ENCODE measurements around the gene RBSN.

Gene RBSN

GRCh38 chr3:15041950-15042349 is 57.0 kb downstream of the RBSN start:
- no peak for TF ChIP-seq CTCF (IDR thresholded peaks at IDR 0.05; ENCODE audit: insufficient read depth, low read length, poor library complexity, severe bottlenecking)
- DNase-seq (ENCODE audit: extremely low read depth, insufficient read length) = no peak
- Histone ChIP-seq H3K27me3 (replicated peaks; ENCODE audit: control insufficient read depth, insufficient read depth, low read length) (no peaks in the 10 kb centered on the region), H3K36me3 (ENCODE audit: control insufficient read depth, insufficient read depth, low read length) (peaks cover 33% of the 10 kb centered on the region), H3K4me3 (replicated peaks; ENCODE audit: low read depth, low read length) (no peak overlapping the region)

- Histone ChIP-seq H3K4me3 (replicated peaks; ENCODE audit: low read depth, low read length) (no peak overlapping the region), H3K36me3 (ENCODE audit: control insufficient read depth, insufficient read depth, low read length) (peaks cover 27% of the 10 kb centered on the region), H3K27me3 (replicated peaks; ENCODE audit: control insufficient read depth, insufficient read depth, low read length) (no peaks in the 10 kb centered on the region)
- no peak for DNase-seq (ENCODE audit: extremely low read depth, insufficient read length)
- TF ChIP-seq CTCF (IDR thresholded peaks at IDR 0.05; ENCODE audit: insufficient read depth, low read length, poor library complexity, severe bottlenecking) = no peak
Measured at GRCh38 chr3:15040844-15041243, 58.1 kb downstream of the RBSN start.

GRCh38 chr3:15038306-15038705 is 60.6 kb downstream of the RBSN start:
- no peaks in the 10 kb centered on the region for H3K27me3 ChIP-seq (replicated peaks; ENCODE audit: control insufficient read depth, insufficient read depth, low read length)
- no peak for DNase-seq (ENCODE audit: extremely low read depth, insufficient read length)
- no peak for TF ChIP-seq CTCF (IDR thresholded peaks at IDR 0.05; ENCODE audit: insufficient read depth, low read length, poor library complexity, severe bottlenecking)
- H3K4me3 ChIP-seq (replicated peaks; ENCODE audit: low read depth, low read length) = no peak overlapping the region
- H3K36me3 ChIP-seq (ENCODE audit: control insufficient read depth, insufficient read depth, low read length) = peaks cover 26% of the 10 kb centered on the region

GRCh38 chr3:15033103-15033502 is 65.8 kb downstream of the RBSN start:
- DNase-seq (ENCODE audit: extremely low read depth, insufficient read length) = no peak
- no peaks in the 10 kb centered on the region for H3K27me3 ChIP-seq (replicated peaks; ENCODE audit: control insufficient read depth, insufficient read depth, low read length)
- no peak for TF ChIP-seq CTCF (IDR thresholded peaks at IDR 0.05; ENCODE audit: insufficient read depth, low read length, poor library complexity, severe bottlenecking)
- no peak overlapping the region for H3K4me3 ChIP-seq (replicated peaks; ENCODE audit: low read depth, low read length)
- H3K36me3 ChIP-seq (ENCODE audit: control insufficient read depth, insufficient read depth, low read length) = peaks cover 30% of the 10 kb centered on the region

- Histone ChIP-seq H3K36me3 (ENCODE audit: control insufficient read depth, insufficient read depth, low read length) (peaks cover 30% of the 10 kb centered on the region), H3K4me3 (replicated peaks; ENCODE audit: low read depth, low read length) (no peak overlapping the region), H3K27me3 (replicated peaks; ENCODE audit: control insufficient read depth, insufficient read depth, low read length) (no peaks in the 10 kb centered on the region)
- DNase-seq (ENCODE audit: extremely low read depth, insufficient read length) = no peak
- no peak for TF ChIP-seq CTCF (IDR thresholded peaks at IDR 0.05; ENCODE audit: insufficient read depth, low read length, poor library complexity, severe bottlenecking)
Measured at GRCh38 chr3:15032650-15033049, 66.3 kb downstream of the RBSN start.

GRCh38 chr3:15029625-15030024 is 69.3 kb downstream of the RBSN start:
- no peaks in the 10 kb centered on the region for H3K27me3 ChIP-seq (replicated peaks; ENCODE audit: control insufficient read depth, insufficient read depth, low read length)
- no peak for TF ChIP-seq CTCF (IDR thresholded peaks at IDR 0.05; ENCODE audit: insufficient read depth, low read length, poor library complexity, severe bottlenecking)
- no peak for DNase-seq (ENCODE audit: extremely low read depth, insufficient read length)
- H3K36me3 ChIP-seq (ENCODE audit: control insufficient read depth, insufficient read depth, low read length) = peaks cover 23% of the 10 kb centered on the region
- no peak overlapping the region for H3K4me3 ChIP-seq (replicated peaks; ENCODE audit: low read depth, low read length)
